BLaER1 (cell line): Measurements from ENCODE around the gene NEIL1.
"Not testable (repeated sequence)": the region's sequence is repeated elsewhere in the genome, so short reads cannot be mapped to it uniquely, and the experiment has no call there.

Source experiments
- H3K27ac ChIP-seq: shearing (Covaris generic); formaldehyde crosslinking; 2 replicates; pipeline ENCODE4 v1.8.1; 2022
- H3K27me3 ChIP-seq: shearing (Covaris generic); formaldehyde crosslinking; 2 replicates; pipeline ENCODE4 v1.8.1; 2022
- H3K36me3 ChIP-seq: shearing (Covaris generic); formaldehyde crosslinking; 2 replicates; pipeline ENCODE4 v1.8.1; 2022
- H3K4me1 ChIP-seq: shearing (Covaris generic); formaldehyde crosslinking; 2 replicates; pipeline ENCODE4 v1.8.1; 2022
- H3K4me2 ChIP-seq: shearing (Covaris generic); formaldehyde crosslinking; 2 replicates; pipeline ENCODE4 v1.8.1; 2022
- H3K4me3 ChIP-seq: shearing (Covaris generic); formaldehyde crosslinking; 2 replicates; pipeline ENCODE4 v1.8.1; 2022
- H3K9ac ChIP-seq: shearing (Covaris generic); formaldehyde crosslinking; 2 replicates; pipeline ENCODE4 v1.8.1; 2022
- H3K9me3 ChIP-seq: shearing (Covaris generic); formaldehyde crosslinking; 2 replicates; pipeline ENCODE4 v1.8.1; 2022
- H4K20me1 ChIP-seq: shearing (Covaris generic); formaldehyde crosslinking; 2 replicates; pipeline ENCODE4 v1.8.1; 2022
- Cebpa-rat ChIP-seq: shearing (Covaris generic); IDR thresholded peaks from 2 replicates; pipeline ENCODE4 v1.8.1; 2022

Gene NEIL1

DNA sequence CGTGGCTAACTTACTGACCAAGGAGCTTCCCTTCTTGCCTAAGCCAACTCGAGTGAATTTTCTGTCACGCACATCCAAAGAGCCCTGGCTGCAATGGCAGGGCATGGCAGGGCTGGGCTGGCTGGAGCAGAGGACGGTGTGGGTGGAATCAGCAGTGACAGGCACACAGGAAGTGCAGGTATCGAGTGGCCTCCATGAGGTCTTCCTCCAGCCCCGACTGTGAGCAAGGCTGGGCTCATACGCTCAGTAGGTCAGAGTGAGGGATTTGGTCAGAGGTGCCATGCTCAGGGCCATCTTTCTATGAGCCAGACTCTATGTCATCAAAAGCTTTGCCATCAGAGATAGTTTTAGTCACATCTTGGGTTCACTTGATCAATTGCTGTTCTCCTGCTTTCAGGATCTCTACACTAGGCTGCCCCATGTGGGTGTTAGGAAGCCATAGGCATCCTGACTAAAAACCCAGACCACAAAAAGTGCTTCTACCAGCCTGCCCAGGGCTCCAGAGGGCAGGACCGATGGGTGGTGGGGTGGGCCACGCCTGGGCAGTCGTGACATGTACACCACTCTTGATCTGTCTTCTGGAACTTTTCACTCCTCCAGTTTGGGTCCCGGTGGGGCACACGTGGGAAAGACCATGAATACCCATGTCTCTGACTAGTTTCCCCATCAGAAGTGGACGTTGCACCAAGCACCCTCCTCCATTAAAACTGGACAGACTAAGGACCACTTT is 33.6 kb upstream of the NEIL1 start:
- Histone ChIP-seq H3K9ac (no peak overlapping the region), H3K4me2 (peak overlapping the region; percentile 48), H3K4me3 (no peak overlapping the region), H3K27me3 (no peaks in the 10 kb centered on the region), H3K27ac (no peak overlapping the region), H3K9me3 (no peaks in the 10 kb centered on the region), H3K36me3 (no peaks in the 10 kb centered on the region), H3K4me1 (peaks cover 12% of the 10 kb centered on the region), H4K20me1 (no peaks in the 10 kb centered on the region)
- TF ChIP-seq Cebpa-rat = no peak

DNA sequence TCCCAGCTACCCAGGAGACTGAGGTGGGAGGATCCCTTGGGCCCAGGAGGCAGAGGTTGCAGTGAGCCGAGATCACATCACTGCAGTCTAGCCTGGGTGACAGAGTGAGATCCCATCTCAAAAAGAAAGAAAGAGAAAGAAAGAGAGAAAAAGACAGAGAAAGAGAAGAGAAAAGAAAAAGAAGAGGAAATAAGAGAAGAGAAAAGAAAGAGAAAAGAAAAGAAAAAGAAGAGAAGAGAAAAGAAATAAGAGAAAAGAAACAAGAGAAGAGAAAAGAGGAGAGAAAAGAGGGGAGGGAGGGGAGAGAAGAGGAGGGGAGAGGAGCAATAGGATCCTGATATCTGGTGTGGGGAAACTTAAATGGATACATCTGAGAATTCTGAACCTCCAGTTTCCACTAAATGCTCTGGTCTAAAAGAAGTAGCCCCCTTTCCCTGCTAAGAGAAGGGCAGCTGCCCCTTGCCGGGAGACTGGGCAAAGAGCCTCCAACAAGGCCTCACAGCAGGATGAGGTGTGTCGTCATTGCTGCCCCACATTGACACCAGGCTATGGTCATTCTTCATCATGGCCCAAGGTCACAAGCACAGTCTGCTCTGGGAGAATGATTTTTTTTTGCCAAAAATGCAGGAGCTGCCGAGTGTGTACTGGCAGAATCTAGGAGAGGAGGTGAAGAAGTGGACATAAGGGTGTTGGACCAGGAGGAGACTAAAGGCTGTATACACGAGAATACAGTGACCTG is 32.1 kb upstream of the NEIL1 start:
- no peak overlapping the region for H3K4me2 ChIP-seq
- no peak overlapping the region for H3K9ac ChIP-seq
- no peaks in the 10 kb centered on the region for H3K36me3 ChIP-seq
- no peaks in the 10 kb centered on the region for H3K27me3 ChIP-seq
- no peak overlapping the region for H3K4me3 ChIP-seq
- H3K4me1 ChIP-seq = peaks cover 12% of the 10 kb centered on the region
- H3K9me3 ChIP-seq = no peaks in the 10 kb centered on the region
- TF ChIP-seq Cebpa-rat = no peak
- H3K27ac ChIP-seq = no peak overlapping the region
- no peaks in the 10 kb centered on the region for H4K20me1 ChIP-seq

DNA sequence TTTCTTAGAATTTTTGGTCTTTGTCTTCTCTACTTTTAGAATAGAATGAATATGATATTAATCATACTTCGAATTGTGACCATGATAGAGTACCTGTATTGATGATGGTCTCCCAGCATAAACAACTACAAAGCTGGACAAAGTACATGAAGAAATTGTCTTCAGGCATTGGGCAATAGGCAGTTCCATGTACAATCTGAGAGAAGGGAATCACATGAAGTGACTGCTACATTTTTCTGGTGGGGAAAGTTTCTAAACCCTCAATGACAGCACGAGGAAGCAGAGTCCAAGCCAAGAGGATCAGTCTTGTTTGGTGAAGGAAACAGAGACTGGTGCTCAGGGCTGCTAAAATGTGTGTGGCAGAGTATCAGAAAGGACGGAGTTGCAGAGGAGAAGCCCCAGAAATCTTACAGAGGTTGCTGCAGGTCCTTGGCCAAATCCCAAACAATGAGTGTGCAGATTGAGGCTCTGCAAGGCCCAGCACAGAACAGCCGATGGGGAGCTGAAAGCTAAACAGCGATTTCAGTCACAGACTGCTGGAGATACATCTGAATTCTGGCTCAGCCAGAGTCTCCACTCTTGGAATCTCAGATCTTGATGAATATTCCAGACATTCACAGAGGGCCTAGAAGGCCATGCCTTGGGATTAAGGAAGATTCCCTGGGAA is 27.5 kb upstream of the NEIL1 start:
- not testable (repeated sequence) for H3K9ac ChIP-seq, H3K4me2 ChIP-seq, H3K4me1 ChIP-seq, H3K36me3 ChIP-seq, H3K4me3 ChIP-seq, H4K20me1 ChIP-seq, H3K27me3 ChIP-seq, H3K9me3 ChIP-seq, H3K27ac ChIP-seq

GRCh38 chr15:75321711-75322110 is 25.1 kb upstream of the NEIL1 start:
- H3K4me3 ChIP-seq = no peak overlapping the region

GRCh38 chr15:75325922-75326321 is 20.9 kb upstream of the NEIL1 start:
- H4K20me1 ChIP-seq = no peaks in the 10 kb centered on the region
- no peak overlapping the region for H3K9ac ChIP-seq
- H3K36me3 ChIP-seq = no peaks in the 10 kb centered on the region
- no peak overlapping the region for H3K4me3 ChIP-seq
- no peak overlapping the region for H3K4me2 ChIP-seq
- H3K27me3 ChIP-seq = no peaks in the 10 kb centered on the region
- no peak overlapping the region for H3K27ac ChIP-seq
- no peaks in the 10 kb centered on the region for H3K9me3 ChIP-seq
- H3K4me1 ChIP-seq = peaks cover 6% of the 10 kb centered on the region; the same call in 1 of the 2 replicates
- no peak for TF ChIP-seq Cebpa-rat

More at GRCh38 chr15:75321711-75322110, 25.1 kb upstream of the NEIL1 start:
- no peak overlapping the region for H3K4me2 ChIP-seq
- H3K27me3 ChIP-seq = no peaks in the 10 kb centered on the region
- no peaks in the 10 kb centered on the region for H3K9me3 ChIP-seq
- H3K27ac ChIP-seq = no peak overlapping the region
- H3K36me3 ChIP-seq = no peaks in the 10 kb centered on the region
- no peak for TF ChIP-seq Cebpa-rat
- H3K4me1 ChIP-seq = peaks cover 6% of the 10 kb centered on the region; the same call in 1 of the 2 replicates
- no peak overlapping the region for H3K9ac ChIP-seq
- no peaks in the 10 kb centered on the region for H4K20me1 ChIP-seq

DNA sequence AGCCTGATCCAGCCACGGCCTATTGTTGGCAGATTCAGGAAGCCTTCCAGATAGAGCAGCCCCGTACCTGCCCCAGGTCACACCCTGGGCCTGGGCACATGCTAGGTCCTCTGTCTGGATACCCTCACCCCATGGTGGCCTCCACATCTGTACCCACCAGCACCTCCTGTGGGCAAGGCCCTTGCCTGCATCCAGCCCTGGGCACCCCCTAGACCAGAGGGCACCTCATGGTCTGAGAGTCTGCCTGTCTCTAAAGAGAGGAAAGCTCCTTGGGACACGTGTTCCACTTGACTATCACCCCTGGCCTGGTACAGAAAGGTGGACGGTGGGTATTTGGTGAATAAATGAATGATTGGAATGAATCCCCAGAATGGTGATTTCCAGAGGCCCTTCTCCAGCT is 19.8 kb upstream of the NEIL1 start:
- TF ChIP-seq Cebpa-rat = no peak
- no peaks in the 10 kb centered on the region for H4K20me1 ChIP-seq
- no peak overlapping the region for H3K9ac ChIP-seq
- no peak overlapping the region for H3K4me2 ChIP-seq
- peaks cover 6% of the 10 kb centered on the region; the same call in 1 of the 2 replicates for H3K4me1 ChIP-seq
- no peak overlapping the region for H3K27ac ChIP-seq
- no peak overlapping the region for H3K4me3 ChIP-seq
- H3K36me3 ChIP-seq = no peaks in the 10 kb centered on the region
- H3K27me3 ChIP-seq = no peaks in the 10 kb centered on the region
- no peaks in the 10 kb centered on the region for H3K9me3 ChIP-seq

- no peaks in the 10 kb centered on the region for H3K36me3 ChIP-seq
- H3K4me2 ChIP-seq = no peak overlapping the region
- H3K27me3 ChIP-seq = no peaks in the 10 kb centered on the region
- H3K4me1 ChIP-seq = peaks cover 6% of the 10 kb centered on the region; the same call in 1 of the 2 replicates
- no peak overlapping the region for H3K27ac ChIP-seq
- H3K9ac ChIP-seq = no peak overlapping the region
- no peaks in the 10 kb centered on the region for H3K9me3 ChIP-seq
- H3K4me3 ChIP-seq = no peak overlapping the region
- H4K20me1 ChIP-seq = no peaks in the 10 kb centered on the region
- TF ChIP-seq Cebpa-rat = no peak
These were observed 19.3 kb upstream of the NEIL1 start for GRCh38 chr15:75327491-75327890.

GRCh38 chr15:75328493-75329314 is 18.1 kb upstream of the NEIL1 start:
- H3K4me1 ChIP-seq = peaks cover 6% of the 10 kb centered on the region; the same call in 1 of the 2 replicates
- H3K27me3 ChIP-seq = no peaks in the 10 kb centered on the region
- H3K9ac ChIP-seq = no peak overlapping the region
- no peak overlapping the region for H3K4me2 ChIP-seq
- no peaks in the 10 kb centered on the region for H4K20me1 ChIP-seq
- H3K36me3 ChIP-seq = no peaks in the 10 kb centered on the region
- TF ChIP-seq Cebpa-rat = no peak
- no peak overlapping the region for H3K4me3 ChIP-seq
- no peaks in the 10 kb centered on the region for H3K9me3 ChIP-seq
- H3K27ac ChIP-seq = no peak overlapping the region

DNA sequence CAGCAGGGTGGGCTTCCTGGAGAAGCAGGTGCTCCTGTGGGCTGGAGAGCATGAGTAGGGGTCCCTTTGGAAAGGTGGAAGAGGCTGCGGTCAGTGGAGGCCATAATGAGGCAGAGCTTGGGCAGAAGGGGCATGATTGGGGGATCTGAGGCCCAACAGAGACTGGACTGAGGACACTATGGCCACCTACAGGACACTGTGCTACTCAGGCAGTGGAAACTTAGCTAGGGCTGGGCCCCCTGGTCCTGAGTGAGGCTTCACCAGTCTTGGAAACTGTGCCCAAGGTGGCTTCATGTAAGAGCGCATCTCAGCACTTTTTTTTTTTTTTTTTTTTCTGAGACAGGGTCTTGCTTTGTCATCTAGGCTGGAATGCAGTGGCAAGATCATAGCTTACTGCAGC is 17.3 kb upstream of the NEIL1 start:
- H3K27me3 ChIP-seq = no peaks in the 10 kb centered on the region
- H3K4me2 ChIP-seq = no peak overlapping the region
- H3K4me3 ChIP-seq = no peak overlapping the region
- H4K20me1 ChIP-seq = no peaks in the 10 kb centered on the region
- no peaks in the 10 kb centered on the region for H3K9me3 ChIP-seq
- H3K27ac ChIP-seq = no peak overlapping the region
- no peak overlapping the region for H3K9ac ChIP-seq
- peaks cover 6% of the 10 kb centered on the region; the same call in 1 of the 2 replicates for H3K4me1 ChIP-seq
- no peaks in the 10 kb centered on the region for H3K36me3 ChIP-seq
- TF ChIP-seq Cebpa-rat = no peak

DNA sequence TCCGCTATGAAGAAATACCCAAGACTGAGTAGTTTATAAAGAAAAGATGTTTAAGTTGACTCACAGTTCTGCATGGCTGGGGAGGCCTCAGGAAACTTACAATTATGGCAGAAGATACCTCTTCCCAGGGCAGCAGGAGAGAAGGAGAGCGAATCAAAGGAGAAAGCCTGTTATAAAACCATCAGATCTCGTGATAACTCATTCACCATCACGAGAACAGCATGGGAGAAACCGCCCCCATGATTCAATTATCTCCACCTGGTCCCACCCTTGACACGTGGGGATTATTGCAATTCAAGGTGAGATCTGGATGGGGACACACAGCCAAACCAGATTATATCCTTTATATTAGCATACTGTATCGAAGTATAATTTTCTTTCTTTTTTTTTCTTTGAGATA is 14.7 kb upstream of the NEIL1 start:
- H3K9ac ChIP-seq, H3K9me3 ChIP-seq, H3K4me3 ChIP-seq, H4K20me1 ChIP-seq, H3K27ac ChIP-seq, H3K4me2 ChIP-seq, H3K27me3 ChIP-seq, H3K36me3 ChIP-seq: not testable (repeated sequence)
- peaks cover 19% of the 10 kb centered on the region for H3K4me1 ChIP-seq

DNA sequence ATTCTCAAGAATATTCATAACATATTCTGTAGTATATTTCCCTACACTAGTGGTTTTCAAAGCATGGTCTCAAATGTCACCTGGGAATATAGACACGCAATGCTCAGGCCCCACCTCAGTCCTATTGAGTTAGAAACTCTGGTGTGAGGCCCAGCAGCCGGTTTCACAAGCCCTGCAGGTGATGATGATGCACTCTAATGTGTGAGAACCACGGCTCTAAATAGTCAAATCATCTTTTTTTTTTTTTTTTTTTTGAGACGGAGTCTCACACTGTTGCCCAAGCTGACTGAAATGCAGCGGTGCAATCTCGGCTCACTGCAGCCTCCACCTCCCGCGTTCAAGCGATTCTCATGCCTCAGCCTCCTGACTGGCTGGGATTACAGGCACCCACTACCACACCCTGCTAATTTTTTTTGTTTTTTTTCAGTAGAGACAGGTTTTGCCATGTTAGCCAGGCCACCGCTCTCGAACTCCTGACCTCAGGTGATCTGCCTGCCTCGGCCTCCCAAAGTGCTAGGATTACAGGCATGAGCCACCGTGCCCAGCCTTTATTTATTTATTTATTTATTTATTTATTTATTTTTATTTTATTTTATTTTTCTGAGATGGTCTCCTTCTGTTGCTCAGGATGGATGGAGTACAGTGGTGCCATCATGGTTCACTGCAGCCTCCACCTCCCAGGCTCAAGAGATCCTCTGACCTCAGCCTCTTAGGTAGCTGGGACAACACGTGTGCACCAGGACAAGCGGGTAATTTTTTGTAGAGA is 13.0 kb upstream of the NEIL1 start:
- not testable (repeated sequence) for H3K27me3 ChIP-seq, H3K27ac ChIP-seq, H3K4me2 ChIP-seq, H3K9ac ChIP-seq, H3K4me3 ChIP-seq, H4K20me1 ChIP-seq, H3K9me3 ChIP-seq, H3K36me3 ChIP-seq
- H3K4me1 ChIP-seq = peaks cover 22% of the 10 kb centered on the region
